Stimulated activated CD4-positive, alpha-beta T cell treated with anti-CD3 and anti-CD28 coated beads, Interleukin-12 subunit alpha, Interleukin-12 subunit beta, amount 100 ng/mL, for 4 hours (primary cell): ENCODE results near the gene GOLGA8K.
"Not testable (repeated sequence)": the region's sequence is repeated elsewhere in the genome, so short reads cannot be mapped to it uniquely, and the experiment has no call there.

ENCODE experiments used
- DNase-seq: peaks from one replicate; pipeline ENCODE4 v3.0.0-alpha.2; 2020

Gene GOLGA8K

GRCh38 chr15:32352748-32353147, 50.3 kb downstream of the GOLGA8K start:
- not testable (repeated sequence) for DNase-seq

- DNase-seq = not testable (repeated sequence)
Measured at GRCh38 chr15:32350563-32351220, 52.4 kb downstream of the GOLGA8K start.

DNA sequence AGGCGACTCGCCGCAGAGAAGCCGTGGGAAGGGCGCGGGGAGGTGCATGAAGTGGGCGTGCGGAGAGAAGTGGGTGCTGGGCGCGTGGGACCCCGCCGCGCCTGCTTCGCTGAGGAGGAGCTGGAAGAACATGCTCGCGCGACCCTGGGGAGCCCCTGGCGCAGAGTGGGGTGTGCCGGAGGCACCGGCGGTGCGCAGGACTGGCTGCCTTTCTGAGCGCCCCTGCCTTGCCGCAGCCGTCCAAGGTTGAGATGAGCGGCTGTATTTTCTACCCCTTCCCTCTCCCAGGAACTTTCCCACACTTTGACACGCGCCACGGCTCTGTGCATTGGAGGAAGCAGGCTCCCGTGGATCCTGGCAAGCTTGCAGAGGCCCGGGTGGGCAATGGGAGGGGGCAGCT, 56.1 kb downstream of the GOLGA8K start:
- DNase-seq = not testable (repeated sequence)

DNA sequence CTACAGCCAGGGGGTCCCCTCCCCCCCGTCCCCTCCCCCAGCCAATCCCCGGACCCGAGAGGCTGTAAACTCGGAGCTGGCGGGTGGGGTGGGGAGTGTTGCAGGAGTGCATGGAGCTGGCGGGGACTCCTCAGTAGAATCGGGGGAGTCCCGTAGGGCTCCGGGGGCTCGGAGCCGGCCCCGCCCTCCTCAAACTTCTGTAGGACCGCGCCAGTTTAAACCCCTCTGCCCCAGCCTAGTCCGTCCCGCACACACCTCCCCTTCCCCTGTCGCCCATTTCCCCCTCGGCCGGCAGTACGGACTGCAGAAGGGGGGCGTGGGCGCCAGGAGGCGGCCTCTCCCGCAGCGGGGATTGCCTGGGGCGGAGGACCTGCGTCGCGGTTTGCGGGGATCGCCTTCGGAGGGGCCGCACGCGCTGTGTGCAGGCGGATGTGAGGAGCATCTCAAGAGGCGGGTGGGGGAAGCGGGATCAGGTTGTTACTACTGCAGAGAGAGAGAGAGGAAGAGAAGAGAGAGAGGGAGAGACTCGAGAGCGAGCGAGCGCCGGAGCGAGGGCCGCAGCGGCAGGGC, 57.0 kb downstream of the GOLGA8K start:
- DNase-seq = not testable (repeated sequence)

GRCh38 chr15:32343921-32344320, 59.2 kb downstream of the GOLGA8K start:
- DNase-seq = not testable (repeated sequence)
